AG09309 (cell line): ENCODE results near the gene HUWE1.

Experiments used
- DNase-seq: peaks from one replicate; pipeline ENCODE4 v3.0.0-alpha.2; 2010; ENCODE audit warnings: low read depth
- H3K4me3 ChIP-seq: 2 replicates; pipeline ENCODE4 v1.5.1; 2011; ENCODE audit warnings: mild to moderate bottlenecking, low read depth, low read length, moderate library complexity; ENCODE audit not compliant: control insufficient read depth
- CTCF ChIP-seq: IDR thresholded peaks from 2 replicates; pipeline ENCODE4 v1.5.1; 2011; ENCODE audit warnings: mild to moderate bottlenecking, low read depth, low read length, inconsistent platforms; ENCODE audit not compliant: insufficient read depth, control insufficient read depth; ENCODE audit errors: missing control alignments

Gene HUWE1

GRCh38 chrX:53594354-53594753 lies 92.2 kb downstream of the HUWE1 start:
- TF ChIP-seq CTCF = no peak
- H3K4me3 ChIP-seq = no peak overlapping the region
- DNase-seq = no peak

- no peak for TF ChIP-seq CTCF
- no peak for DNase-seq
- H3K4me3 ChIP-seq = no peak overlapping the region
Observed at GRCh38 chrX:53587795-53588420, 98.6 kb downstream of the HUWE1 start.

- no peak overlapping the region for H3K4me3 ChIP-seq
- no peak for DNase-seq
- no peak for TF ChIP-seq CTCF
Observed at GRCh38 chrX:53584891-53585290, 101.6 kb downstream of the HUWE1 start.

GRCh38 chrX:53583571-53583970 lies 102.9 kb downstream of the HUWE1 start:
- TF ChIP-seq CTCF = no peak
- DNase-seq = no peak
- no peak overlapping the region for H3K4me3 ChIP-seq

DNA sequence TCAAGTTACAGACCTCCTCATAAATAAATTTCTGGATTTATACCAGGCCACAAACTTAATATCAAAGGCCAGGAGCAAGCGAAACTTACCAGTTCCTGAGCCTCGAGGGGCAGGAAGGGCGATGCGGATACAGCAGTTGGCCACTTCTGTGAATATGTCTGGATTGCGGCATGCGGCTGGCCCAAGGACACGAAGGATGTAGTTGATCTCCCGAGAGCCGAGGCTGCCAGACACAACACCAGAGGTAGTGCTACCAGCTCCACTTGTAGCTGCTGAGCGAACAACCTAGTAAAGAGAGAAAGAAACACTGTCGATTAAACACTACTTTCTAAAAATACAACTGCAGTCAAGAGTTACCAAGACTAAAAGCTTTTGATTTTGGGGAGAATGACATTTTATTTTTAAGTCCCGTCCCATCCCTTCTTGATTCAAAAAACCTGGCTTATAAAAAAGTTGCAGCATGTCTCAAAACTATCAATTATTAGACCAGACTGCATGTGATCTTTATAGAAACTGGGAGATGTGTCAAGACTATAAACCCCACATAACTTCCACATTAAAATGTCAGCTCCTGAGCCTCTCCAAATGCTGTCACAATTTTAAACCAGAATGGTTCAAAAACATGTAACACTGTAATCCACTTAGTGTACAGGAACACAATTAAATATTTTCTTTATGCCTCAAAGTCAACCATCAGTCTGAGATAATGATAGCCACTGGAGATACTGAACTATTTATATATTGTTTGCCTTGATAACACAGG lies 105.6 kb downstream of the HUWE1 start:
- no peak for TF ChIP-seq CTCF
- DNase-seq = no peak
- H3K4me3 ChIP-seq = no peak overlapping the region

DNA sequence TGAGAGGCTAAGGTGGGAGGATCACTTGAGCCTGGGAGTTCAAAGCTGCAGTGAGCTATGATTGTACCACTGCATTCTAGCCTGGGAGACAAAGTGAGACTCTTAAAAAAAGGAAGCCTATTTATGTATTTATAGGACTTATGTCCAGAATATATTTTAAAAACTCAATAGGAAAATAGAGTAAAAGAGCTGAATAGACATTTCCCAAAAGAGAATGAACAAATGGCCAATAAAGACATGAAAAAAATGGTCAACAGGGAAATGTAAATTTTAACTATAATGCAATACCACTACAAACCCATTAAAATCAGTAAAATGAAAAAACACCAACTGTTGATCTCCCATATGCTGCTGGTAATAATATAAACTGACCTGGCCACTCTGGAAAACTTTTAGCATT lies 115.0 kb downstream of the HUWE1 start:
- DNase-seq = no peak
- TF ChIP-seq CTCF = no peak
- no peak overlapping the region for H3K4me3 ChIP-seq
